ENCODE results near the gene ILKAP.

The ILKAP gene

GRCh38 chr2:238127165-238128060 is 76.1 kb downstream of the ILKAP start:
- ChIA-PET POLR2A (interaction anchor here (0.8 kb wide), 1 partner anchor 37 kb away, joined by 3 read pairs; no protein-coding TSS in a partner anchor), CTCF (interaction anchor here (0.6 to 2.0 kb wide), 3 partner anchors 10 to 135 kb away, joined by 3 to 13 read pairs (median 3); partner anchors contain the start of gene KLHL30)
- DNase-seq (ENCODE audit: low read depth, low spot score): no peak
- peak overlapping the region; percentile 38 for H3K4me3 ChIP-seq (ENCODE audit: low read depth, low read length)
- TF ChIP-seq CTCF (IDR thresholded peaks at IDR 0.05; ENCODE audit: insufficient read depth, low read length, missing control alignments): peak; percentile 37

- H3K4me3 ChIP-seq (ENCODE audit: low read depth, low read length): no peak overlapping the region
- DNase-seq (ENCODE audit: low read depth, low spot score): no peak
- no peak for TF ChIP-seq CTCF (IDR thresholded peaks at IDR 0.05; ENCODE audit: insufficient read depth, low read length, missing control alignments)
- ChIA-PET POLR2A (interaction anchor here (0.8 kb wide), 1 partner anchor 37 kb away, joined by 3 read pairs; no protein-coding TSS in a partner anchor), CTCF (interaction anchor here (0.6 to 2.0 kb wide), 3 partner anchors 11 to 136 kb away, joined by 3 to 13 read pairs (median 3); partner anchors contain the start of gene KLHL30)
Measured at GRCh38 chr2:238126775-238127164, 76.7 kb downstream of the ILKAP start.

- no peak overlapping the region for H3K4me3 ChIP-seq (ENCODE audit: low read depth, low read length)
- ChIA-PET POLR2A (no interaction called here), CTCF (no interaction called here)
- TF ChIP-seq CTCF (IDR thresholded peaks at IDR 0.05; ENCODE audit: insufficient read depth, low read length, missing control alignments): no peak
- DNase-seq (ENCODE audit: low read depth, low spot score): no peak
Measured at GRCh38 chr2:238126338-238126737, 77.2 kb downstream of the ILKAP start.

- H3K4me3 ChIP-seq (ENCODE audit: low read depth, low read length): no peak overlapping the region
- ChIA-PET CTCF (no interaction called here), POLR2A (no interaction called here)
- TF ChIP-seq CTCF (IDR thresholded peaks at IDR 0.05; ENCODE audit: insufficient read depth, low read length, missing control alignments): no peak
- DNase-seq (ENCODE audit: low read depth, low spot score): no peak
Measured at GRCh38 chr2:238125127-238125885, 78.2 kb downstream of the ILKAP start.

- TF ChIP-seq CTCF (IDR thresholded peaks at IDR 0.05; ENCODE audit: insufficient read depth, low read length, missing control alignments): no peak
- no peak for DNase-seq (ENCODE audit: low read depth, low spot score)
Measured at GRCh38 chr2:238124488-238125126, 78.9 kb downstream of the ILKAP start.

More at GRCh38 chr2:238124488-238125126, 78.9 kb downstream of the ILKAP start:
- no peak overlapping the region for H3K4me3 ChIP-seq (ENCODE audit: low read depth, low read length)
- ChIA-PET CTCF (no interaction called here), POLR2A (no interaction called here)

Data from AG04449 (cell line).